HG03469 (cell line): ENCODE results near the gene ABCG4.

Experiments
- ATAC-seq: cut with Tn5 transposase; IDR thresholded peaks from one replicate; pipeline ENCODE4 v1.9.1; 2021; ENCODE audit warnings: mild to moderate bottlenecking, moderate library complexity, moderate number of reproducible peaks; ENCODE audit not compliant: unreplicated experiment

ABCG4 gene

DNA sequence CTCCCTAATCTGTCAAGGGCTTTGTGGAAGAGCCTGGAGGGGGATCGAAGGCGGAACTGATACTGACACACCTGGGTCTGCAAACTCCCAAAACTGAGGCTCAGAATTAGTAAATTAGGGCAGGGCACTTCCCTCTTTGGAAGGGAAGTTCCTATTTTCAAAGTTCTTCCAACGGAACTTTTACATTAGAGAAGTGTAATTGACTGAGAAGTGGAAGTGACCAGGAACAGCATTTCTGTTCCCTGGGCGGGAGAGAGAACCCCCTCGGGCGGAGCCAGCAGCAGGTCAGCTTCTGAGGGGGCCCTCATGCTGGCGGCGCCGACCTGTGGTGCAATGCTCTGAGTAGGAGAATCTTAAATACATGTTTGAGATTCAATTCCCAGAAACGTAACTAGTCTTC is 56.2 kb downstream of the ABCG4 start:
- ATAC-seq, result no peak

DNA sequence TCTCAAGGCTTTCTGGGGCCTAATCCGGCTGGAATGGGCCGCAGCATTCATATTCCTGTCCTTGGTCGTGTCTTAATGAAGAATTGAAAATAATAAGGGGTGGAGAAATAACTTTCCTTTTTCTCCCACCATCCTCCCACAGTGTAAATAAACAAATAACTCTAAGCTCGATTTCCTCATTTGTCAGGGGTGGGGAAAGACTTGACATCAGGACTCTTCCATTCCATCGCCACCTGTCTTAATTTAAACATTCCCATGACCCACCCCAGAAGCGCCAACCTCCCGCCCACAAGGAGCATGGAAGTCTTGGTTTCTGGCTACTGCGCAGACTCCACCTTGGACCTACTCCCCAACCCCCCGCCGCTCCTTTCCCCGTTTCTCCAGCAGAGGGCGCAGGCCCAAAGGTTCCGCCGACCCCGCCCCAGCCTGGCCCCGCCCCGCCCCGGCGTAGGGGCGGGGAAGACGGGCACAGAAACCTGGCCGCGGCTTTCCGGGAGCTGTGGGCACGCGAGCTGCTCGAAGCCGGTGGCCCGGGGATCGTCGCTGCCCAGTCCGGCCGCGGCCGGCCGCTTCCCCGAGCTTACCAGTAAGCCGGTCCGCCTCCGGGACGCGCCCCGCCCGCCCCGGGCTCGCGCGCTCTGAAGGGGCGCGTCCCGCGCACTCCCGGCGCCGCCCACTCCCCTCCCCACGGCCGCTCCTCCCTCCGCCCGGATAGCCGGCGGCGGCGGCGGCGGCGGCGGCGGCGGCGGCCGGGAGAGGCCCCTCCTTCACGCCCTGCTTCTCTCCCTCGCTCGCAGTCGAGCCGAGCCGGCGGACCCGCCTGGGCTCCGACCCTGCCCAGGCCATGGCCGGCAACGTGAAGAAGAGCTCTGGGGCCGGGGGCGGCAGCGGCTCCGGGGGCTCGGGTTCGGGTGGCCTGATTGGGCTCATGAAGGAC is 57.0 kb downstream of the ABCG4 start, which contains the start of gene CBL:
CBL (plus strand) TSS at position 766 of the 937 bp plus-strand sequence; CDS start at position 845, 79 bp downstream.
- peak; percentile 62 for ATAC-seq

DNA sequence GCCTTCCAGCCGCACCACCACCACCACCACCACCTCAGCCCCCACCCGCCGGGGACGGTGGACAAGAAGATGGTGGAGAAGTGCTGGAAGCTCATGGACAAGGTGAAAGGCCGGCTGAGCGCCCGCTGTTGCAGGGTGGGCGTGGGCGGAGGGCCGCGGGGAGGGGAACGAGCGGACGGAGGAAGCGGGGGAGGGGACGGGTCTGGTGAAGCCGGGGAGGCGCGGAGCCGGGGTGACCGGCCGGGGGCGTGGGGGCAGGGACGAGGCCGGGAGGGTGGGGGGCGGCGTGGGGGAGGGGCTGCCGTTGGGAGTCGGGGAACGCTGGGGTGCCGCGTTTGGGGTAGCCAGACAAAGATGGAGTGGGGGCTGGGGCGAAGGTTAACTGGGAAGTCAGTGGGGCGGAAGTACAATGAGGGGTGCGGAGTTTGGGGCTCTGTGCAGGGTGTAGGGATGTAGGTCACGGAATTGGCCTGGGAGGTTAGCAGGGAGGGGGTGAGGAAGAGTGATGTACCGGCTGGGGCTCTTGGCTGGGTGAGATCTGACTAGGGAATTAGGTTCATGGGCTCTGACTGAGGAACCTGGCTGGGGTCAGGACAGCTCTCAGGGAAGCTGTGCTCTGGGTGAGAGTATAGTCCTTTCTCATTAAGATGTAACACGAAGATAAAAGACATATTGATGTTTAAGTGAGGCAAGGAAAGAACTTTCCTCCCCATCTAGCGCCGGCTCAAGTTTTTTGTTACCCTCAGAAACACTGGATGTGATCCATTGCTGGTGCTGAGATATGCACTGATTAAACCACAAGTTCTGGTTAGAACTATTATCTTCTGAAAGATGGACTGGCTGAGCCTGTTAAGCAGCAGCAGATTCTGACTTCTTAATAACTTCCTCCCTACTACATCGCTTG is 57.9 kb downstream of the ABCG4 start:
- ATAC-seq, result no peak

DNA sequence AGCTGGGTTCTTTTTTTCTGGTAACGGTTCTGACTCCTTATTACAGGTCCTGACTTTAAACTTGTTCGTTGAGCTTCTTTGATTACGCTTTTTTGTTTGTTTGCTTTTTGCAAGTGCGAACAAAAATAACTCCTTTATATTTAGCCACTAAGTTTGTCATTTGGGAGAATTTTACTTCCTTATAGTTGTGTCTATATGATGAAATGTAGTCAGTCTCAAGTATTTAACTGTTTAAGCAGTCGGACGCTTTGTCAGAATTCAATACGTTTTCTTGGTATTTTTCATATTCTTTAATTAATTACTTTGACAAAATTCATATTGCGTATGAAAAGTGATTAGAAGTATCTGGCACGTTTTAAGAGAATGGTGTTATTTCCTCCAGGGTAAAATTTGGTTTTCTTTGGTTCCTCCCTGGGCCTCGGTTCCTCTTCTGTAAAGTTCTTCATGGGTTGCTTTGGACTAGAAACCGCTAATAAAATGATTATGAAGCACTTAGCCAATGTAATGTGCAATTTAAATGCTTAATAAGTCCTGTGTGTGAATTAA is 58.6 kb downstream of the ABCG4 start:
- ATAC-seq, result no peak

DNA sequence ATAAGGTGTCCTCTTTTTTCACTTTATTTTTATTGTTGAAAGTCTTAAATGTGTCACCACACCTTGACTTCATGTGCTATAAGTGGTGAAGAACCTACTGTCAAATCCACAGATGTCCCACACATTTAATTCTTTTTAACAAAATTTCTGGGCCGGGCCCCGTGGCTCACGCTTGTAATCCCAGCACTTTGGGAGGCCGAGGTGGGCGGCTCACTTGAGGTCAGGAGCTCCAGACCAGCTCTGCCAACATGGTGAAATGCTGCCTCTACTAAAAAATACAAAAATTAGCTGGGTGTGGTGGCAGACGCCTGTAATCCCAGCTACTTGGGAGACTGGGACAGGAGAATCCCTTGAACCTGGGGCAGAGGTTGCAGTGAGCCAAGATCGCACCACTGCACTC is 60.3 kb downstream of the ABCG4 start:
- no peak for ATAC-seq

DNA sequence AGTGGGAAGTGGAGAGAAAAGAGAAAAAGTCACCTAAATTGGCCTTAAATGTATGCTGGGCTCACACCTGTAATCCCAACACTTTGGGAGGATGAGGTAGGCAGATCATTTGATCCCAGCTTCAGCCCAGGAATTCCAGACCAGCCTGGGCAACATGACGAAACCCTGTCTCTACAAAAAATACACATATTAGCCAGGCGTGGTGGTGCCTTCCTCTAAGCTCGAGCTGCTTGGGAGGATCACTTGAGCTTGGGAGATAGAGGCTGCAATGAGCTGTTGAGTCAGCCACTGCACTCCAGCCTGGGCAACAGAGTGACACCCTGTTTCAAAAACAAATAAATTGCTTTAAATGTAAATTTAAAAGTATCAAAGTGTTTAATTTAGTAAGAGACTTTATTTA is 61.2 kb downstream of the ABCG4 start:
- no peak for ATAC-seq
